Stomach (tissue), 4 donors: ENCODE results near the gene PRKCA.

Experiments used
- EP300 ChIP-seq: sonication (generic); formaldehyde crosslinking; IDR thresholded peaks from one replicate; pipeline ENCODE4 v1.6.1; 2017; ENCODE audit warnings: antibody characterized with exemption
- POLR2A ChIP-seq, 4 donors: fragments of 450-650 bp; IDR thresholded peaks; one replicate each; pipeline ENCODE4 v1.6.1; 2016; ENCODE audit warnings: antibody characterized with exemption in 4 of 4, control low read depth in 2 of 4, mild to moderate bottlenecking in 1 of 4, moderate library complexity in 1 of 4

DNA sequence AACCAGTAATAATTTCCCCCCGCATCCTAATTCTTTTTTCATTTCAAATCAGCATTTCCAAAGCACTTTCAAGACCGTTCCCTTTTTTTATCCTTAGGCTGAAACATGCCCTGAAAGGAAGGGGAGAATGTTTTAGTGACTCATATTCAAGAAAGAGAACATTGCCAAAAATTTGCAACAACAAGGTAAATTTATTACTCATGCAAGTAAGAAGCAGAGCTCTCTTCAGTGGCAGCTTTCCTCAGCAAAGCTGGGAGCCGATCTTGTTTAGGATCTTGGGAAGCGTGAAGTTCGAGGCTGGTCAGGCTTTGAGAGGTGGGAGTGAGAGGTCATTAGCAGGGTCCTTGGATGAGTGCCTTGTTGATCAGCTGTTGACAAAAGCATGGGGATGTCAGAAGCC, 129.5 kb downstream of the PRKCA start:
- no peak for TF ChIP-seq EP300
- TF ChIP-seq POLR2A (IDR thresholded peaks at IDR 0.05): no peak
